ENCODE measurements around the gene DRC1. TPM values are rescaled to one million over a fixed set of nuclear protein-coding genes. Genes with fewer than 3 reads are reported as not detected.

DRC1 gene
- total RNA-seq, 1 experiment from 2014 or later, result not detected

GRCh38 chr2:26462100-26462499 lies 60.4 kb downstream of the DRC1 start:
- Histone ChIP-seq H3K4me1 (ENCODE audit: insufficient read depth, low read length, poor library complexity, severe bottlenecking) (peaks cover 10% of the 10 kb centered on the region), H3K4me3 (ENCODE audit: low read depth, low read length, poor library complexity, severe bottlenecking) (no peak overlapping the region), H3K9me3 (ENCODE audit: low read depth, low read length, poor library complexity, severe bottlenecking) (no peaks in the 10 kb centered on the region), H3K27ac (ENCODE audit: low read depth, low read length, poor library complexity, severe bottlenecking) (no peak overlapping the region), H3K27me3 (replicated peaks; ENCODE audit: insufficient read depth, low read depth, low read length, poor library complexity) (no peaks in the 10 kb centered on the region), H3K36me3 (ENCODE audit: insufficient read depth, low read length, poor library complexity, severe bottlenecking) (no peaks in the 10 kb centered on the region)
- POLR2A ChIA-PET (ENCODE audit: low non-redundant PET), result no interaction called here
- no peak for DNase-seq (ENCODE audit: low spot score)
- TF ChIP-seq, protein P1, sequence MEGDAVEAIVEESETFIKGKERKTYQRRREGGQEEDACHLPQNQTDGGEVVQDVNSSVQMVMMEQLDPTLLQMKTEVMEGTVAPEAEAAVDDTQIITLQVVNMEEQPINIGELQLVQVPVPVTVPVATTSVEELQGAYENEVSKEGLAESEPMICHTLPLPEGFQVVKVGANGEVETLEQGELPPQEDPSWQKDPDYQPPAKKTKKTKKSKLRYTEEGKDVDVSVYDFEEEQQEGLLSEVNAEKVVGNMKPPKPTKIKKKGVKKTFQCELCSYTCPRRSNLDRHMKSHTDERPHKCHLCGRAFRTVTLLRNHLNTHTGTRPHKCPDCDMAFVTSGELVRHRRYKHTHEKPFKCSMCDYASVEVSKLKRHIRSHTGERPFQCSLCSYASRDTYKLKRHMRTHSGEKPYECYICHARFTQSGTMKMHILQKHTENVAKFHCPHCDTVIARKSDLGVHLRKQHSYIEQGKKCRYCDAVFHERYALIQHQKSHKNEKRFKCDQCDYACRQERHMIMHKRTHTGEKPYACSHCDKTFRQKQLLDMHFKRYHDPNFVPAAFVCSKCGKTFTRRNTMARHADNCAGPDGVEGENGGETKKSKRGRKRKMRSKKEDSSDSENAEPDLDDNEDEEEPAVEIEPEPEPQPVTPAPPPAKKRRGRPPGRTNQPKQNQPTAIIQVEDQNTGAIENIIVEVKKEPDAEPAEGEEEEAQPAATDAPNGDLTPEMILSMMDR (conservative IDR thresholded peaks at IDR 0.05; ENCODE audit: low read depth, low read length), result no peak
- TF ChIP-seq EZH2 (IDR thresholded peaks at IDR 0.05; ENCODE audit: borderline replicate concordance, low read depth, low read length, poor library complexity, severe bottlenecking), result no peak
- CTCF ChIA-PET, result no interaction called here
- intact Hi-C loops (cut with micrococcal nuclease; ENCODE audit: unreplicated experiment), result no loop called here
- no TSS peak for BruUV-seq (replicated peaks)

DNA sequence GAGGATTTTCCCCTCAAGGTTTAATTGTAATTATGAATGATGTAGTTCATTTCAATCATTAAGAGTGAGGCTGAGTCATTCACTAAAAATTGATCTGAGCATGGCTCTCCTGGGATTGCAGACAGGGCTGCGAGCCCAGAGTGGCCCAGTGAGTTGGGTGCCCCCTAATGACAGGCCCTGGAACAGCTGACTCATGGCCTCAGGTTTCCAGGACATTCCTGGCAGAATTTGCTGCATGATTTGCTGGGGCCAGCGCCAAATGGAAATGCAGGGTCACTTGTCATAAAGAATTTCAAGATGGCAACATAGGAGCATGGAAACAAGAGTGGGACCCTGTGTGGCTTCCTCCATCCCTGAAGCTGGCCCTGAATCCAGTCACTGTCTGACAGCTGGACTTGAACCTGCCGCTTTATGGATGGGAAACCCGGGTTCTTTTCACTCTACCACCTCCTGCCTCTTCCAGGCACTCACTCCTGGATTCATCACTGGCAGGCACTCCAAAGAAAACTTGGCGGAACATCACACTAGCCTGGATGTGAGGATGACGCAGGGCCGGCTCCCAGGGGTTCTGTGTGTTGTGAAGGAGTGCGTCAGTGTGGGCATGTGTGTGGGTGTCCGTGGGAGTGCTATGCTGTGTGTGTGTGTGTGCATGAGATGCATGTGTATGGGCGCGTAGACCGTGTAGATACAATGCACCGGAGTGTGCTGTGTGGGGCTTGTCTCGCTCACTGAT lies 61.0 kb downstream of the DRC1 start:
- Histone ChIP-seq H3K4me1 (ENCODE audit: insufficient read depth, low read length, poor library complexity, severe bottlenecking) (peaks cover 10% of the 10 kb centered on the region), H3K36me3 (ENCODE audit: insufficient read depth, low read length, poor library complexity, severe bottlenecking) (no peaks in the 10 kb centered on the region), H3K27me3 (replicated peaks; ENCODE audit: insufficient read depth, low read depth, low read length, poor library complexity) (no peaks in the 10 kb centered on the region), H3K9me3 (ENCODE audit: low read depth, low read length, poor library complexity, severe bottlenecking) (no peaks in the 10 kb centered on the region), H3K27ac (ENCODE audit: low read depth, low read length, poor library complexity, severe bottlenecking) (no peak overlapping the region), H3K4me3 (ENCODE audit: low read depth, low read length, poor library complexity, severe bottlenecking) (no peak overlapping the region)
- TF ChIP-seq EZH2 (IDR thresholded peaks at IDR 0.05; ENCODE audit: borderline replicate concordance, low read depth, low read length, poor library complexity, severe bottlenecking), result no peak
- TF ChIP-seq, protein P1 (conservative IDR thresholded peaks at IDR 0.05; ENCODE audit: low read depth, low read length), result peak; percentile 78
- no TSS peak for BruUV-seq (replicated peaks)
- POLR2A ChIA-PET (ENCODE audit: low non-redundant PET), result no interaction called here
- intact Hi-C loops (cut with micrococcal nuclease; ENCODE audit: unreplicated experiment), result no loop called here
- peak; percentile 72 for DNase-seq (ENCODE audit: low spot score)
- CTCF ChIA-PET, result no interaction called here

DNA sequence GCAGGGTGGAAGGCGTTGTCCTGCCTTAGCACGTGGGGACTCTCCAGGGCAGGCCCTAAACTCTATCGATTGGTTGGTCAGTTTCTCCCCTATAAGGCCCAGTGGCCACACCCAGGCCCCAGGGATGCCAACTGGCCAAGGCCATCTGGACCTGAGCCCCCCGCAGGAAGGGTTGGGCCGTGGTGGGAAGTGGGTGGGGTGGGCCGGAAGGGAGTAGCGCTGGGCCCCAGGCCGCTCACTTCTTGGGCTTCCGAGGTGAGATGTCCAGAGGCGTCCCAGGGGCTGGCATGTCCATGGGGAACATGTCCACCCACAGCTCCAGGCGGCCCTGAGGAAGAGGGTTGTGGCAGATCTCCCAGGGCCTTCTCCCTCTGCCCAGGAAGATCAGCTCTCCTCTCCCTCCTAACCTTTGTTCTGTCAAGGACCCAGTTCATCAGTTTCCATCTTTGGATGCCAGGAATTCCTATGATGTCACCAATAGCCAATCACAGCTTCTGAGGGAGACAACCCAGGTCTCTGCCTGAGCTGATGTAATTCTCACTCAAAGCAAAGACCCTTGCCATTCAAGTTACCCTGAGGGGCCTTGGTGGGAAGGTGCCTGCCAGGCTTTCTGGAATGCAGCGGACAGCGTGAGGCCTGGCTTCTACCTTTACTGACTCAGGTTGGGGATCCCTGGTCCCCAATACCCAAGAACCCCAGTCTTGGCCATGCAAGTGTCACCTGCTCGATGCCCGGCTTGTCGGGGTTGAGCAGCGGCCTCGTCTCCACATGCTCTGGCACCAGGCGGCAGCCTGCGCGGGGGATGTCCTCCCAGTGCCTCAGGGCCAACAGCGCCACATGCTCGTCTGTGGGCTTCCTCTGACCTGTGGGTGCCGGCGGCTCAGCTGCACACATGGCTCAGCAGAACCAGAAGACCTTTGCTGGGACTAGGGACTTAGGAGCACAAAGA lies 61.8 kb downstream of the DRC1 start:
- Histone ChIP-seq H3K27ac (ENCODE audit: low read depth, low read length, poor library complexity, severe bottlenecking) (no peak overlapping the region), H3K4me1 (ENCODE audit: insufficient read depth, low read length, poor library complexity, severe bottlenecking) (peaks cover 10% of the 10 kb centered on the region), H3K9me3 (ENCODE audit: low read depth, low read length, poor library complexity, severe bottlenecking) (no peaks in the 10 kb centered on the region), H3K27me3 (replicated peaks; ENCODE audit: insufficient read depth, low read depth, low read length, poor library complexity) (no peaks in the 10 kb centered on the region), H3K4me3 (ENCODE audit: low read depth, low read length, poor library complexity, severe bottlenecking) (no peak overlapping the region), H3K36me3 (ENCODE audit: insufficient read depth, low read length, poor library complexity, severe bottlenecking) (no peaks in the 10 kb centered on the region)
- no TSS peak for BruUV-seq (replicated peaks)
- TF ChIP-seq EZH2 (IDR thresholded peaks at IDR 0.05; ENCODE audit: borderline replicate concordance, low read depth, low read length, poor library complexity, severe bottlenecking), result no peak
- TF ChIP-seq, protein P1 (conservative IDR thresholded peaks at IDR 0.05; ENCODE audit: low read depth, low read length), result no peak
- CTCF ChIA-PET, result no interaction called here
- POLR2A ChIA-PET (ENCODE audit: low non-redundant PET), result no interaction called here
- peak; percentile 23 for DNase-seq (ENCODE audit: low spot score)
- intact Hi-C loops (cut with micrococcal nuclease; ENCODE audit: unreplicated experiment), result no loop called here

All from A673 (cell line).